Hepatocyte (in vitro differentiated cells): ENCODE data around the gene NPLOC4. TPM values are rescaled to one million over a fixed set of nuclear protein-coding genes. Genes with fewer than 3 reads are reported as not detected.

Experiments used
- DNase-seq: peaks from one replicate; pipeline ENCODE4 v3.0.0-alpha.2; 2016; ENCODE audit warnings: low spot score
- H2AFZ ChIP-seq: fragments of 200-600 bp; sonication (generic); 2 replicates; pipeline ENCODE4 v1.6.0; 2016; ENCODE audit warnings: antibody characterized with exemption, mild to moderate bottlenecking
- H3K27ac ChIP-seq: fragments of 200-600 bp; sonication (generic); 2 replicates; pipeline ENCODE4 v1.5.1; 2016; ENCODE audit warnings: mild to moderate bottlenecking
- H3K27me3 ChIP-seq: fragments of 200-600 bp; sonication (generic); 2 replicates; pipeline ENCODE4 v1.6.1; 2016
- H3K36me3 ChIP-seq: fragments of 200-600 bp; sonication (generic); replicated peaks from 2 replicates; pipeline ENCODE4 v1.5.1; 2016; ENCODE audit warnings: low read depth; ENCODE audit not compliant: insufficient read depth
- H3K4me1 ChIP-seq: fragments of 200-600 bp; sonication (generic); 2 replicates; pipeline ENCODE4 v1.5.1; 2016; ENCODE audit warnings: mild to moderate bottlenecking, moderate library complexity; ENCODE audit not compliant: insufficient read depth
- H3K4me2 ChIP-seq: fragments of 200-600 bp; sonication (generic); 2 replicates; pipeline ENCODE4 v1.6.0; 2016
- H3K4me3 ChIP-seq: fragments of 200-600 bp; sonication (generic); 2 replicates; pipeline ENCODE4 v1.5.1; 2016; ENCODE audit warnings: mild to moderate bottlenecking
- H3K79me2 ChIP-seq: fragments of 200-600 bp; sonication (generic); 2 replicates; pipeline ENCODE4 v1.6.0; 2017; ENCODE audit warnings: mild to moderate bottlenecking
- H3K9me2 ChIP-seq: fragments of 200-600 bp; sonication (generic); replicated peaks from 2 replicates; pipeline ENCODE4 v1.6.0; 2017; ENCODE audit warnings: mild to moderate bottlenecking; ENCODE audit not compliant: insufficient read depth
- H3K9me3 ChIP-seq: fragments of 200-600 bp; sonication (generic); 2 replicates; pipeline ENCODE4 v1.5.1; 2016; ENCODE audit warnings: low read depth, mild to moderate bottlenecking
- H4K20me1 ChIP-seq: fragments of 200-600 bp; sonication (generic); 2 replicates; pipeline ENCODE4 v1.6.0; 2016; ENCODE audit warnings: mild to moderate bottlenecking; ENCODE audit not compliant: insufficient read depth, poor library complexity, severe bottlenecking
- EZH2 ChIP-seq: fragments of 200-600 bp; sonication (generic); IDR thresholded peaks from 2 replicates; pipeline ENCODE4 v1.6.1; 2016; ENCODE audit warnings: antibody characterized with exemption, mild to moderate bottlenecking, borderline replicate concordance
- EZH2phosphoT487 ChIP-seq: fragments of 200-600 bp; sonication (generic); IDR thresholded peaks from one replicate; pipeline ENCODE4 v1.6.1; 2018; ENCODE audit warnings: antibody characterized with exemption, mild to moderate bottlenecking, low read depth, moderate library complexity; ENCODE audit not compliant: unreplicated experiment, severe bottlenecking
- WGBS: methylation state at CpG from one replicate; pipeline ENCODE4 v1.1.6; 2016; ENCODE audit warnings: low lambda C conversion rate; ENCODE audit errors: missing lambda C conversion rate; 5-methylcytosine and 5-hydroxymethylcytosine counted together
- polyA plus RNA-seq: library from polyadenylated mRNA; unstranded; fragments of >200 nt; fragmentation: Nextera tagmentation; extraction: Ambion mirVana; gene quantifications from 2 replicates; pipeline ENCODE4 v1.2.1, GENCODE V29; 2016
- total RNA-seq: library from RNA; depleted of rRNA; stranded (reverse); fragments of >200 nt; gene quantifications from 2 replicates; pipeline ENCODE4 v1.2.3, GENCODE V29; 2014
- TF ChIP-seq, protein P1 (sequence below): fragments of 200-600 bp; sonication (generic); IDR thresholded peaks from 2 replicates; pipeline ENCODE4 v1.5.1; 2016; ENCODE audit warnings: antibody characterized with exemption, mild to moderate bottlenecking; ENCODE audit not compliant: poor library complexity

NPLOC4 gene
- total and polyA plus RNA-seq, 2 experiments from 2014 or later, result 53.7 to 54.6 TPM

- TF ChIP-seq EZH2phosphoT487, result no peak
- TF ChIP-seq, protein P1, sequence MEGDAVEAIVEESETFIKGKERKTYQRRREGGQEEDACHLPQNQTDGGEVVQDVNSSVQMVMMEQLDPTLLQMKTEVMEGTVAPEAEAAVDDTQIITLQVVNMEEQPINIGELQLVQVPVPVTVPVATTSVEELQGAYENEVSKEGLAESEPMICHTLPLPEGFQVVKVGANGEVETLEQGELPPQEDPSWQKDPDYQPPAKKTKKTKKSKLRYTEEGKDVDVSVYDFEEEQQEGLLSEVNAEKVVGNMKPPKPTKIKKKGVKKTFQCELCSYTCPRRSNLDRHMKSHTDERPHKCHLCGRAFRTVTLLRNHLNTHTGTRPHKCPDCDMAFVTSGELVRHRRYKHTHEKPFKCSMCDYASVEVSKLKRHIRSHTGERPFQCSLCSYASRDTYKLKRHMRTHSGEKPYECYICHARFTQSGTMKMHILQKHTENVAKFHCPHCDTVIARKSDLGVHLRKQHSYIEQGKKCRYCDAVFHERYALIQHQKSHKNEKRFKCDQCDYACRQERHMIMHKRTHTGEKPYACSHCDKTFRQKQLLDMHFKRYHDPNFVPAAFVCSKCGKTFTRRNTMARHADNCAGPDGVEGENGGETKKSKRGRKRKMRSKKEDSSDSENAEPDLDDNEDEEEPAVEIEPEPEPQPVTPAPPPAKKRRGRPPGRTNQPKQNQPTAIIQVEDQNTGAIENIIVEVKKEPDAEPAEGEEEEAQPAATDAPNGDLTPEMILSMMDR, result no peak
- no peak for TF ChIP-seq EZH2
- 97% methylated on average over 15 of the region's 15 CpGs for WGBS
- no peak for DNase-seq
- Histone ChIP-seq H3K27me3 (no peaks in the 10 kb centered on the region), H3K4me3 (no peak overlapping the region), H3K36me3 (no peaks in the 10 kb centered on the region), H3K27ac (no peak overlapping the region), H3K4me1 (no peaks in the 10 kb centered on the region), H3K9me2 (no peaks in the 10 kb centered on the region), H2AFZ (no peak overlapping the region), H3K9me3 (no peaks in the 10 kb centered on the region), H3K79me2 (no peaks in the 10 kb centered on the region), H4K20me1 (no peaks in the 10 kb centered on the region), H3K4me2 (no peak overlapping the region)
These were observed 93.2 kb downstream of the NPLOC4 start for GRCh38 chr17:81543756-81544155.

DNA sequence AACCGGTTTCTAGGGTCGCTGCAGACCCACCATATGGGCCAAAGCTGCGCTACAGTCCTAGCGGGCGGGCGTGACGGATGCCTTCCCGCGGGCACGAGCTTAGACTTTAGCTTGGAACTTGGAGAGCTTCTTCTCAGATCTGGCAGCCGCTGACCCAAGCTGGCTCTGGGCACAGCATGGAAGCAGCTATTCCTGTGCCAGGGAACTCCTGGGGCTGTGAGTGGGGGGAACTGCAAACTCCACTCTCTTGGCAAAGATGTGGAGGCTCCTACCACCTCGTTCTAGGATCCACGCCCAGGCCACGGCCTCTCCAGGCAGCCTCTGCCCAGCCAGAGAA, 93.6 kb downstream of the NPLOC4 start:
- DNase-seq, result no peak
- WGBS, result 97% methylated on average over 14 of the region's 14 CpGs

DNA sequence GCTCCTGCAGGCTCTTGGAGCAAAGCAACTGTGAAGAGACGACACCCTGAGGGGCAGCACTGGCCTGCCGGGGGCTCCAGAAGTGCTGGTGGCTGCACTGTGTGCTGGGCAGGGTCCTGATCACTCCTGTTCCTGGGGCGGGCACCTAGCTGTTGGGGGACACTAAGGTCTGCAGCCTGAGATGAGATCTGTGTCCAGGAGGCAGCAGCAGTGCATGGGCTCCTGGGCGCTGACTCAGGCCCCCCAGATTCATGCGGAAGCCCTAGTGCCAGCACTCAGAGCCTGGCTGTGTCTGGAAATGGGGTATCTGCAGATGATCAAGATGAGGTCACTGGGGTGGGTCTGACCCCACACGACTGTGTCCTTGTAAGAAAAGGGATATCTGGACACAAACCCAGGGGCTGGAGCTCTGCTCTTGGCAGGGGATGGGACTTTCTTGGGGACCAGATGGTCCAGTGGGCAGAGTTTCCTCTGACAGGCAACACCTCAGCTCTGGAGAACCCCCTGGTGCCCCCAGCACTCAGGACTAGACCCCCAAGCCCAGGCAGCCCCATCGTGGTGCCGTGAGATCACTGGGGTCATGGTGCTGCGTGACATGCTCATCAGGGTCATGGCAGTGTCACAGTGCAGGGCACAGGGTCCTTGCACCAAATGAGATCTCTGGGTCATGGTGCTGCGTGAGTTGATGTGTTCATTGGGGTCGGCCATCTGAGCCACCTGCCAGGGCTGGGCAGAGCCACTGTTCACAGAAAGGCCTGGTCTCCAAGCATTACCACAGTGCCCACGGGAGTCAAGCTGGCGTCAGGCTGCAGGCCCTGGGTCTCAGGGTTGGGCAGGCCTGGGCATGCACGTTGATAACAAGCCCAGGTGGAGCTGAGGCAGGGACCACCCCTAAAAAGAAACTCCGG, 94.2 kb downstream of the NPLOC4 start:
- Histone ChIP-seq H3K79me2 (no peaks in the 10 kb centered on the region), H3K27me3 (no peaks in the 10 kb centered on the region), H3K4me1 (no peaks in the 10 kb centered on the region), H3K4me2 (no peak overlapping the region), H2AFZ (no peak overlapping the region), H4K20me1 (no peaks in the 10 kb centered on the region), H3K27ac (no peak overlapping the region), H3K36me3 (no peaks in the 10 kb centered on the region), H3K9me3 (no peaks in the 10 kb centered on the region), H3K4me3 (no peak overlapping the region), H3K9me2 (no peaks in the 10 kb centered on the region)
- no peak for DNase-seq
- 95% methylated on average over 15 of the region's 15 CpGs for WGBS
- no peak for TF ChIP-seq EZH2phosphoT487
- no peak for TF ChIP-seq EZH2

More for the DNA sequence above, 93.6 kb downstream of the NPLOC4 start:
- H3K9me3 ChIP-seq, result no peaks in the 10 kb centered on the region
- no peak overlapping the region for H3K27ac ChIP-seq
- no peaks in the 10 kb centered on the region for H3K79me2 ChIP-seq
- no peak overlapping the region for H2AFZ ChIP-seq
- H3K27me3 ChIP-seq, result no peaks in the 10 kb centered on the region
- no peak overlapping the region for H3K4me3 ChIP-seq
- TF ChIP-seq EZH2 (no peak), EZH2phosphoT487 (no peak)
- TF ChIP-seq, protein P1, result no peak
- H3K4me2 ChIP-seq, result no peak overlapping the region
- no peaks in the 10 kb centered on the region for H3K4me1 ChIP-seq
- no peaks in the 10 kb centered on the region for H4K20me1 ChIP-seq
- no peaks in the 10 kb centered on the region for H3K9me2 ChIP-seq
- H3K36me3 ChIP-seq, result no peaks in the 10 kb centered on the region

DNA sequence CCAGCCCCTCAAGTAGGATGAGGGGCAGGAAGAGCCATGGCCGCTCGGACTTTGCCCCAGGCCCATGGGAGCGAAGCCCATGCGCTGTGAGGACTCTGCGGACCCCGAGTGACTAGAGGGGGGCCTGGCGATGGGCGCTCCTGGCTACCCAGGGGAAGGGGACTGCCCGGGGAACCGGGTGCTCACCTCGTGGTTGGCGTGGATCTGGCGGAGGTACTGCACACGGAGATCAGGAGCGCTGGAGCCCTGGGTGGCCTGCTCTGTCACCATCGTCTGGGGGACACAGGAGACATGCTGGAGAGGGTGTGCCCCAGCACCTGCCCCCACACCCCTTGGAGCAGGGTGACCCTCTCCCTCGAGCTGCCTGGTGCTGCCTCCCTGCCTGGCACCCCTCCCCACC, 95.8 kb downstream of the NPLOC4 start:
- no peak for TF ChIP-seq EZH2phosphoT487
- TF ChIP-seq, protein P1, result no peak
- TF ChIP-seq EZH2, result no peak
- Histone ChIP-seq H3K9me3 (no peaks in the 10 kb centered on the region), H2AFZ (no peak overlapping the region), H3K27me3 (peaks cover 13% of the 10 kb centered on the region), H3K4me1 (peaks cover 9% of the 10 kb centered on the region), H3K9me2 (no peaks in the 10 kb centered on the region), H3K4me2 (no peak overlapping the region), H3K79me2 (no peaks in the 10 kb centered on the region), H3K36me3 (no peaks in the 10 kb centered on the region), H3K27ac (no peak overlapping the region), H4K20me1 (no peaks in the 10 kb centered on the region), H3K4me3 (no peak overlapping the region)
- WGBS, result 91% methylated on average over 17 of the region's 17 CpGs
- DNase-seq, result no peak
